Measurements from ENCODE around the gene ALKBH3. TPM values are rescaled to one million over a fixed set of nuclear protein-coding genes. Genes with fewer than 3 reads are reported as not detected.

Gene ALKBH3
- total and polyA plus RNA-seq, 2 experiments from 2014 or later: 23.8 to 27.2 TPM

DNA sequence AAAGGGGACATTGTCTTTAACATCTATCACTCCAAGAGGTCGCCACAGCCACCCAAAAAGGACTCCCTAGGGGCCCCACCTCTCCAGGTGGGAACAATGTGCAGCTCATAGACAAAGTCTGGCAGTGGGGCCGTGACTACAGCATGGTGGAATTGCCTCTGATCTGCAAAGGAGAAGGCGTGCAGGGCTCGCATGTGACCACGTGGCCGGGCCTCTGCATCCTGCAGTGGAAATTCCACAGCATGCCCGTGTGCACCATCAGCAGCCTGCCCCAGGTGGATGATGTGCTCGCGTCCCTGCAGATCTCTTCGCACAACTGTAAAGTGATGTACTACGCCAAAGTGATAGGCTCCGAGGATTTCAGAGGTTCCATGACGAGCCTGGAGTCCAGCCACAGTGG lies 18.5 kb downstream of the ALKBH3 start:
- H3K4me1 ChIP-seq (ENCODE audit: insufficient read depth): no peaks in the 10 kb centered on the region
- TF ChIP-seq EZH2 (IDR thresholded peaks at IDR 0.05; ENCODE audit: borderline replicate concordance) (no peak), EZH2phosphoT487 (IDR thresholded peaks at IDR 0.05; ENCODE audit: low read depth, severe bottlenecking, unreplicated experiment) (no peak), CTCF (IDR thresholded peaks at IDR 0.05; ENCODE audit: poor library complexity) (no peak)
- H3K9me2 ChIP-seq (replicated peaks; ENCODE audit: insufficient read depth): no peaks in the 10 kb centered on the region
- no peaks in the 10 kb centered on the region for H3K79me2 ChIP-seq
- H3K9me3 ChIP-seq (ENCODE audit: low read depth): no peaks in the 10 kb centered on the region
- 91% methylated on average over 13 of the region's 13 CpGs for WGBS (ENCODE audit: low lambda C conversion rate, missing lambda C conversion rate)
- no peaks in the 10 kb centered on the region for H4K20me1 ChIP-seq (ENCODE audit: insufficient read depth, poor library complexity, severe bottlenecking)
- no peak overlapping the region for H2AFZ ChIP-seq
- H3K4me3 ChIP-seq: no peak overlapping the region
- H3K27me3 ChIP-seq: no peaks in the 10 kb centered on the region
- H3K4me2 ChIP-seq: no peak overlapping the region
- H3K36me3 ChIP-seq (replicated peaks; ENCODE audit: insufficient read depth, low read depth): no peaks in the 10 kb centered on the region
- H3K27ac ChIP-seq: no peak overlapping the region
- DNase-seq (ENCODE audit: low spot score): no peak

DNA sequence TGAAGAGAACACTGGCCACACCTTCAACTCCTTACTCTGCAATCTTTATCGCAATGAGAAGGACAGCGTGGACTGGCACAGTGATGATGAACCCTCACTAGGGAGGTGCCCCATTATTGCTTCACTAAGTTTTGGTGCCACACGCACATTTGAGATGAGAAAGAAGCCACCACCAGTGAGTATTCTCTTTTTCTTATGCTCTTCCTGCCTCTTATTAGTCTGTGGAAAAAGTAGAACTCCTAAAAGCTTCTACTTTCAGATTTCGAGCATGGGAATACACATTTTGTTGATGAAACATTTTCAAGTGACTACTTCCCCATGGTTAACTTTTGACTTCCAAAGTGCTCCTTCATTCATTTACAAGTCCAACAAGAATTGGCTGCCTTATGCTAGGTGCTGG lies 20.9 kb downstream of the ALKBH3 start:
- Histone ChIP-seq H3K4me1 (ENCODE audit: insufficient read depth) (peaks cover 7% of the 10 kb centered on the region), H3K4me2 (no peak overlapping the region), H3K79me2 (peaks cover 3% of the 10 kb centered on the region), H3K4me3 (no peak overlapping the region), H3K27me3 (no peaks in the 10 kb centered on the region), H2AFZ (no peak overlapping the region), H4K20me1 (ENCODE audit: insufficient read depth, poor library complexity, severe bottlenecking) (no peaks in the 10 kb centered on the region), H3K36me3 (replicated peaks; ENCODE audit: insufficient read depth, low read depth) (no peaks in the 10 kb centered on the region), H3K9me2 (replicated peaks; ENCODE audit: insufficient read depth) (no peaks in the 10 kb centered on the region), H3K27ac (no peak overlapping the region), H3K9me3 (ENCODE audit: low read depth) (no peaks in the 10 kb centered on the region)
- 97% methylated on average over 4 of the region's 4 CpGs for WGBS (ENCODE audit: low lambda C conversion rate, missing lambda C conversion rate)
- DNase-seq (ENCODE audit: low spot score): no peak
- TF ChIP-seq EZH2 (IDR thresholded peaks at IDR 0.05; ENCODE audit: borderline replicate concordance) (no peak), CTCF (IDR thresholded peaks at IDR 0.05; ENCODE audit: poor library complexity) (no peak), EZH2phosphoT487 (IDR thresholded peaks at IDR 0.05; ENCODE audit: low read depth, severe bottlenecking, unreplicated experiment) (no peak)

GRCh38 chr11:43903078-43903477 lies 22.4 kb downstream of the ALKBH3 start:
- peaks cover 3% of the 10 kb centered on the region for H3K79me2 ChIP-seq
- TF ChIP-seq EZH2 (IDR thresholded peaks at IDR 0.05; ENCODE audit: borderline replicate concordance) (no peak), EZH2phosphoT487 (IDR thresholded peaks at IDR 0.05; ENCODE audit: low read depth, severe bottlenecking, unreplicated experiment) (no peak), CTCF (IDR thresholded peaks at IDR 0.05; ENCODE audit: poor library complexity) (no peak)

DNA sequence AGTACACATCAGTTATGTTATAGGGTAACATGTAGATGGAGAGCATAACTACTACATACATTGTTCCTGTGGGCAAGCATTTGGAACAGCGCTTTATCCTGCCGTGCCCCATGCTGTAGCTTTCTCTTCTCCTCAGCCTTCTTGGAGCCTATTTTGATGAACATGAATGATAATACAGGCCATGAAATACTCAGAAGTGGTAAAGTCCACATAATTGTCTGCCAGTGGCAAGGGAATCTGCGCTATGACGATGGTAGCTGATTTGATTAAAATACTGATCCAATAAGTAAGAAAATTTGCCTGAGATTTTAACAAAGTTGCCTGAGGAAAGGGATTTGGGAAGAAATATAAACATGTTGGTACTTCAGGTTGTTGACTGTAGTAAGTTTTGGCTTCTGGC lies 23.3 kb downstream of the ALKBH3 start:
- Histone ChIP-seq H3K9me3 (ENCODE audit: low read depth) (no peaks in the 10 kb centered on the region), H3K4me1 (ENCODE audit: insufficient read depth) (peaks cover 7% of the 10 kb centered on the region), H3K36me3 (replicated peaks; ENCODE audit: insufficient read depth, low read depth) (no peaks in the 10 kb centered on the region), H3K9me2 (replicated peaks; ENCODE audit: insufficient read depth) (no peaks in the 10 kb centered on the region), H4K20me1 (ENCODE audit: insufficient read depth, poor library complexity, severe bottlenecking) (no peaks in the 10 kb centered on the region), H3K79me2 (peaks cover 3% of the 10 kb centered on the region), H3K4me3 (no peak overlapping the region), H3K4me2 (no peak overlapping the region), H2AFZ (no peak overlapping the region), H3K27me3 (no peaks in the 10 kb centered on the region), H3K27ac (no peak overlapping the region)
- TF ChIP-seq EZH2phosphoT487 (IDR thresholded peaks at IDR 0.05; ENCODE audit: low read depth, severe bottlenecking, unreplicated experiment) (no peak), EZH2 (IDR thresholded peaks at IDR 0.05; ENCODE audit: borderline replicate concordance) (no peak), CTCF (IDR thresholded peaks at IDR 0.05; ENCODE audit: poor library complexity) (no peak)
- no peak for DNase-seq (ENCODE audit: low spot score)
- WGBS (ENCODE audit: low lambda C conversion rate, missing lambda C conversion rate): 95% methylated on average over 4 of the region's 4 CpGs

More at GRCh38 chr11:43903078-43903477, 22.4 kb downstream of the ALKBH3 start:
- Histone ChIP-seq H3K27ac (no peak overlapping the region), H2AFZ (no peak overlapping the region), H3K4me1 (ENCODE audit: insufficient read depth) (peaks cover 7% of the 10 kb centered on the region), H3K4me3 (no peak overlapping the region), H3K4me2 (no peak overlapping the region), H3K27me3 (no peaks in the 10 kb centered on the region), H3K36me3 (replicated peaks; ENCODE audit: insufficient read depth, low read depth) (no peaks in the 10 kb centered on the region), H3K9me2 (replicated peaks; ENCODE audit: insufficient read depth) (no peaks in the 10 kb centered on the region), H4K20me1 (ENCODE audit: insufficient read depth, poor library complexity, severe bottlenecking) (no peaks in the 10 kb centered on the region), H3K9me3 (ENCODE audit: low read depth) (no peaks in the 10 kb centered on the region)
- 96% methylated on average over 2 of the region's 2 CpGs for WGBS (ENCODE audit: low lambda C conversion rate, missing lambda C conversion rate)
- DNase-seq (ENCODE audit: low spot score): no peak
